ENCODE measurements around the gene MYOM1.

DNA sequence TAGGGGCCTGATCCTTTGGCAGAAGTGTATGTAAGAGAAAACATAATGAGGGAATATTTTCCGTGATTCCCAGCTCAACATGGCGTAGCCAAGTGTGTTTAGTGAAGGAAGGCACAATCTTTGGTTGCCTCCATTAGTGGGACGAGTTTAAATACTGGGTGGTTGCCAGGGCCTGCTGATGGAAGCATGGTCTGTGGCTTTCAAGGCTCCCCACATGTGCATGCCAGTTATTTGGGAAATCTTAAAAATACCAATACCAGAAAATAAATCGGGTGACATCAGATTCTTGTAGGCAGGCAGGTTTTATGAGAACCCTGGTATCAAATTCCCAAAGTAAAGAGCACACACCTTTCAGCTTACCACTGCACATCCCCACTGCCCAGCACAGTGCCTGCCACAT, 35.0 kb upstream of the MYOM1 start:
- TF ChIP-seq TAF1 (IDR thresholded peaks at IDR 0.05; ENCODE audit: low read depth): no peak
- TF ChIP-seq CEBPB (IDR thresholded peaks at IDR 0.05): no peak
- no peak for TF ChIP-seq RAD21 (IDR thresholded peaks at IDR 0.05; ENCODE audit: low read depth)
- TF ChIP-seq FOXM1 (IDR thresholded peaks at IDR 0.05; ENCODE audit: borderline replicate concordance, low read depth): no peak
- TF ChIP-seq EP300 (IDR thresholded peaks at IDR 0.05; ENCODE audit: borderline replicate concordance): no peak
- TF ChIP-seq YY1 (IDR thresholded peaks at IDR 0.05; ENCODE audit: low read depth): no peak
- no peak for TF ChIP-seq CREB1 (IDR thresholded peaks at IDR 0.05; ENCODE audit: low read depth)
- TF ChIP-seq, protein P1, sequence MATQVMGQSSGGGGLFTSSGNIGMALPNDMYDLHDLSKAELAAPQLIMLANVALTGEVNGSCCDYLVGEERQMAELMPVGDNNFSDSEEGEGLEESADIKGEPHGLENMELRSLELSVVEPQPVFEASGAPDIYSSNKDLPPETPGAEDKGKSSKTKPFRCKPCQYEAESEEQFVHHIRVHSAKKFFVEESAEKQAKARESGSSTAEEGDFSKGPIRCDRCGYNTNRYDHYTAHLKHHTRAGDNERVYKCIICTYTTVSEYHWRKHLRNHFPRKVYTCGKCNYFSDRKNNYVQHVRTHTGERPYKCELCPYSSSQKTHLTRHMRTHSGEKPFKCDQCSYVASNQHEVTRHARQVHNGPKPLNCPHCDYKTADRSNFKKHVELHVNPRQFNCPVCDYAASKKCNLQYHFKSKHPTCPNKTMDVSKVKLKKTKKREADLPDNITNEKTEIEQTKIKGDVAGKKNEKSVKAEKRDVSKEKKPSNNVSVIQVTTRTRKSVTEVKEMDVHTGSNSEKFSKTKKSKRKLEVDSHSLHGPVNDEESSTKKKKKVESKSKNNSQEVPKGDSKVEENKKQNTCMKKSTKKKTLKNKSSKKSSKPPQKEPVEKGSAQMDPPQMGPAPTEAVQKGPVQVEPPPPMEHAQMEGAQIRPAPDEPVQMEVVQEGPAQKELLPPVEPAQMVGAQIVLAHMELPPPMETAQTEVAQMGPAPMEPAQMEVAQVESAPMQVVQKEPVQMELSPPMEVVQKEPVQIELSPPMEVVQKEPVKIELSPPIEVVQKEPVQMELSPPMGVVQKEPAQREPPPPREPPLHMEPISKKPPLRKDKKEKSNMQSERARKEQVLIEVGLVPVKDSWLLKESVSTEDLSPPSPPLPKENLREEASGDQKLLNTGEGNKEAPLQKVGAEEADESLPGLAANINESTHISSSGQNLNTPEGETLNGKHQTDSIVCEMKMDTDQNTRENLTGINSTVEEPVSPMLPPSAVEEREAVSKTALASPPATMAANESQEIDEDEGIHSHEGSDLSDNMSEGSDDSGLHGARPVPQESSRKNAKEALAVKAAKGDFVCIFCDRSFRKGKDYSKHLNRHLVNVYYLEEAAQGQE (IDR thresholded peaks at IDR 0.05; ENCODE audit: low read depth): no peak
- TF ChIP-seq, protein P2, sequence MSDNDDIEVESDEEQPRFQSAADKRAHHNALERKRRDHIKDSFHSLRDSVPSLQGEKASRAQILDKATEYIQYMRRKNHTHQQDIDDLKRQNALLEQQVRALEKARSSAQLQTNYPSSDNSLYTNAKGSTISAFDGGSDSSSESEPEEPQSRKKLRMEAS (IDR thresholded peaks at IDR 0.05): no peak
- TF ChIP-seq, protein P3, sequence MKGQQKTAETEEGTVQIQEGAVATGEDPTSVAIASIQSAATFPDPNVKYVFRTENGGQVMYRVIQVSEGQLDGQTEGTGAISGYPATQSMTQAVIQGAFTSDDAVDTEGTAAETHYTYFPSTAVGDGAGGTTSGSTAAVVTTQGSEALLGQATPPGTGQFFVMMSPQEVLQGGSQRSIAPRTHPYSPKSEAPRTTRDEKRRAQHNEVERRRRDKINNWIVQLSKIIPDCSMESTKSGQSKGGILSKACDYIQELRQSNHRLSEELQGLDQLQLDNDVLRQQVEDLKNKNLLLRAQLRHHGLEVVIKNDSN (IDR thresholded peaks at IDR 0.05): no peak

All from Ishikawa (cell line).